GM12872 (cell line): ENCODE results near the gene SLC6A5.

Source experiments
- CTCF ChIP-seq: IDR thresholded peaks from 3 replicates; pipeline ENCODE4 v1.5.1; 2011; ENCODE audit warnings: low read depth, mild to moderate bottlenecking, low read length, moderate library complexity; ENCODE audit not compliant: insufficient read depth

SLC6A5 gene

GRCh38 chr11:20599221-20600019, at the start of gene SLC6A5:
SLC6A5 (plus strand) TSS chr11:20599608; CDS start chr11:20599673, 65 bp downstream.
- TF ChIP-seq CTCF: no peak

GRCh38 chr11:20551096-20551495, 48.3 kb upstream of the SLC6A5 start:
- no peak for TF ChIP-seq CTCF

- no peak for TF ChIP-seq CTCF
Measured at GRCh38 chr11:20555783-20556182, 43.6 kb upstream of the SLC6A5 start.

GRCh38 chr11:20558741-20559140, 40.7 kb upstream of the SLC6A5 start:
- TF ChIP-seq CTCF: no peak

GRCh38 chr11:20559523-20560300, 39.7 kb upstream of the SLC6A5 start:
- no peak for TF ChIP-seq CTCF

- TF ChIP-seq CTCF: no peak
Measured at GRCh38 chr11:20561915-20562314, 37.5 kb upstream of the SLC6A5 start.

- no peak for TF ChIP-seq CTCF
Measured at GRCh38 chr11:20563866-20564265, 35.5 kb upstream of the SLC6A5 start.
